ENCODE data around the gene GALNT17. TPM values are rescaled to one million over a fixed set of nuclear protein-coding genes. Genes with fewer than 3 reads are reported as not detected.

Gene GALNT17
- total and polyA plus RNA-seq, 2 experiments from 2014 or later = 11.1 to 65.6 TPM

GRCh38 chr7:71507680-71508602 lies 376.0 kb downstream of the GALNT17 start (continued):
- no peak for TF ChIP-seq ZNF462 (CRISPR knock-in tag; IDR thresholded peaks at IDR 0.05)

DNA sequence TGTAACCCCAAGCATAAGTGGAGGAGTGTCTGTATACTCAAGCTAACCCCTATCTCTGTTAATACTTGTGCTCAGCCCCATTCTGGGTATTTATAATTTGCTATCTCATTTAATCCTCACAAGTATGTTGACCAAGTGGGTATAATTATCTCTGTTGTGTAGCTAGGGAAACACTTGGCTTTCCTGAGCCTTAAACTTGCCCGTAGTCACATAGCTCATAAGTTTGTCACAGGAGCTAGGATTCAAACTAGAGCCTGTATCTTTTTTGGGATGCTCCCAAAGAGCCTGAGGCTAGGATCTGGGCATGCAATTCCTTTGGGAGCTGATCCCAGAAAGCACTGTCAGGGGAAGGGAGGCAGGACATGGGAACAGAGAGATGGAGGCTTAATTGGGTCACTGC lies 377.4 kb downstream of the GALNT17 start:
- Histone ChIP-seq H3K4me3 (no peak overlapping the region), H3K79me2 (replicated peaks; ENCODE audit: insufficient read depth) (0 out of 2 replicates have a peak, but pooled peaks cover 3% of the 10 kb centered on the region), H4K20me1 (replicated peaks; ENCODE audit: insufficient read depth) (no peaks in the 10 kb centered on the region), H2AFZ (no peak overlapping the region), H3F3A (replicated peaks; ENCODE audit: low read depth) (0 out of 2 replicates have a peak, but pooled peaks cover 2% of the 10 kb centered on the region), H3K27me3 (ENCODE audit: insufficient read depth) (no peaks in the 10 kb centered on the region), H3K27ac (ENCODE audit: low read depth) (no peak overlapping the region), H3K36me3 (ENCODE audit: insufficient read depth) (peaks cover 2% of the 10 kb centered on the region; the same call in 1 of the 2 replicates), H3K4me2 (no peak overlapping the region), H3K4me1 (ENCODE audit: insufficient read depth) (peaks cover 11% of the 10 kb centered on the region), H3K9me2 (ENCODE audit: insufficient read depth) (no peaks in the 10 kb centered on the region)
- Mint-ChIP-seq H3K9me3 (peaks cover 20% of the 10 kb centered on the region), H3K27me3 (ENCODE audit: insufficient read depth, low read depth, poor library complexity) (peaks cover 7% of the 10 kb centered on the region), H3K4me3 (no peak overlapping the region), H3K4me1 (peaks cover 20% of the 10 kb centered on the region), H3K27ac (no peak overlapping the region), H3K36me3 (ENCODE audit: low read depth) (peaks cover 50% of the 10 kb centered on the region)
- DNase-seq (ENCODE audit: low spot score) = no peak
- ATAC-seq = no peak
- TF ChIP-seq EZH2 (IDR thresholded peaks at IDR 0.05; ENCODE audit: low read depth, unreplicated experiment) (no peak), EZH2phosphoT487 (IDR thresholded peaks at IDR 0.05; ENCODE audit: unreplicated experiment) (no peak), ZNF462 (CRISPR knock-in tag; IDR thresholded peaks at IDR 0.05) (no peak), NANOG (IDR thresholded peaks at IDR 0.05; ENCODE audit: borderline replicate concordance) (no peak)
- TF ChIP-seq, protein P1, sequence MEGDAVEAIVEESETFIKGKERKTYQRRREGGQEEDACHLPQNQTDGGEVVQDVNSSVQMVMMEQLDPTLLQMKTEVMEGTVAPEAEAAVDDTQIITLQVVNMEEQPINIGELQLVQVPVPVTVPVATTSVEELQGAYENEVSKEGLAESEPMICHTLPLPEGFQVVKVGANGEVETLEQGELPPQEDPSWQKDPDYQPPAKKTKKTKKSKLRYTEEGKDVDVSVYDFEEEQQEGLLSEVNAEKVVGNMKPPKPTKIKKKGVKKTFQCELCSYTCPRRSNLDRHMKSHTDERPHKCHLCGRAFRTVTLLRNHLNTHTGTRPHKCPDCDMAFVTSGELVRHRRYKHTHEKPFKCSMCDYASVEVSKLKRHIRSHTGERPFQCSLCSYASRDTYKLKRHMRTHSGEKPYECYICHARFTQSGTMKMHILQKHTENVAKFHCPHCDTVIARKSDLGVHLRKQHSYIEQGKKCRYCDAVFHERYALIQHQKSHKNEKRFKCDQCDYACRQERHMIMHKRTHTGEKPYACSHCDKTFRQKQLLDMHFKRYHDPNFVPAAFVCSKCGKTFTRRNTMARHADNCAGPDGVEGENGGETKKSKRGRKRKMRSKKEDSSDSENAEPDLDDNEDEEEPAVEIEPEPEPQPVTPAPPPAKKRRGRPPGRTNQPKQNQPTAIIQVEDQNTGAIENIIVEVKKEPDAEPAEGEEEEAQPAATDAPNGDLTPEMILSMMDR (conservative IDR thresholded peaks at IDR 0.05; ENCODE audit: low read depth in 2 of 2) = no peak

Data from GM23338 (cell line).